ENCODE measurements around the gene MRTO4. TPM values are rescaled to one million over a fixed set of nuclear protein-coding genes. Genes with fewer than 3 reads are reported as not detected.
"Not testable (repeated sequence)": the region's sequence is repeated elsewhere in the genome, so short reads cannot be mapped to it uniquely, and the experiment has no call there.

MRTO4 gene
- total RNA-seq, 2 donors from 2014 or later = 11.8 to 21.3 TPM

DNA sequence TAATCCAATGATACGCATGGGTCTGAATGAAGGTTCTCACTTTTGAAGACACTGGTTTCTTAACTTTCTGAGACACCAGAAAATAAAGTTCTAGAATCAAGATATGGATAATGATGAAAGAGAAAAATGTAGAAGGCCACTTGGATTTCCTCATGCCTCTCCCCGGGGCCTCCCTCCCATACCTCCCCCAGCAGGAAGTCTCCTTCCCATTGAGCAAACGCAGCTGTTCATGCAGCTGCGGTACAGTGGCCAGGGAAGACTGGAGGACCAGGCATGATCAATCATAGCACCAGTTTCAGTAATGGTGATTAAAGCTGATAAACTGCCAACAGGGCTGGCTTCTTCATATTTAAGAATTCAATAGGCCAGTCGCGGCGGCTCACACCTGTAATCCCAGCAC lies 30.6 kb upstream of the MRTO4 start:
- intact Hi-C loops (cut with DNase I) = no loop called here
- ATAC-seq (peak; percentile 57 to 65), DNase-seq (peak; percentile 37)

DNA sequence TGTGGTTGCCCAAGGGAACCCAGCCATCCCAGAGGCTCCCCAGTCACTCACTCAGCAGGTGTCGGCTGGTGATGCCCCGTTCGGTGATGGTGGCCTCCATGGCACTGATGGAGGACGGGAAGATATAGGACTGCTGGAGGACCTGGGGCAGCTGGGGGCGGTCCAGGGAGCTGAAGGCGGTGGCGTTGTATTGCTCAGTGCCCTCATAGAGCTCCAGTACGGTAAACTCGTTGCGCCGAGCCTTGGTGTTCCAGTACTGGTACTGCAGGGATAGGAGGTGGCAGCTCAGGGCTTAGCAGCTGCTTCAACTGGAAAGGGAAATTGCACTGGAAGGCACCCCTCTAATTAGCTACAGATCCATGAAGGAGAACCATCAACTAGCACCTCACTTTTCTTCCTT lies 29.0 kb upstream of the MRTO4 start:
- intact Hi-C loops (cut with DNase I) = no loop called here
- no peak for DNase-seq
- ATAC-seq = no peak

DNA sequence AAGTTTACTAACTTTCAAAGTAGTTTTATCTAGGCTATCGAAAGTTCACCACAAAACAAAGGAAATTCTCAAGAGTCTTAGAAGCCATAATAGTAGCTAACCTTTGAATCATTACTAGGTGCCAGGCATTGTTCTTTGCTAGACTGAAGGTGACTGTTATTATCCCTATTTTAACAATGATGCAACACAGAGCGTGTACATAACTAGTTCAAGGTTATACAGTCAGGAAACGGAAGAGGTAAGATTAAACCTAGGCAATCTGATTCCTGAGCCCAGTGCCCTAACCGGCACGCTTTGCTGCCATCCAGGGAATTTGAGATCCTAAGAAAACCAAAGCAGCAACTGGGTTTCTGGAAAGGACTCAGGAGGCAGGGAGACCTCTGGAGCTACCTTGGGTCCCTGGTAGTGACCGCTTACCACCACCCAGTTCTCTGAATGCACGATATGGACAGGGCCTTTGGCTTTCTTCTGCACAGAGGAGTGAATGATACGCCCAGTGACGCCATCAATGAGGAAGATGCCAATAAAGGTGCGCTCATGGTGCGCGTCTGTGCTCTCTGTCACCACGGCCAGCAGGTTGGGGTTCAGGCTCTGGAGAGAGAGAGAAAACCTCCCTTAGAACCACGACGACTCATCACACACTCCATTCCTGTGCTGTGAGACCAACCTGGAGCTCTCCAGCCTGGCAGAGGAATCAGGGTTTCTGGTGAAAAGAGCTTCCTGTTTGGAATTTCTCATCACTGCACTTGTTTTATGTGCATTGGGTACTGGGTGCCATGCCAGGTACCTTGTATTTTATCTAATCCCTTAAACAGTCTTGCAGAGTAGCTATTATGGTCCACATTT lies 28.4 kb upstream of the MRTO4 start:
- ATAC-seq (no peak), DNase-seq (no peak)
- intact Hi-C loops (cut with DNase I) = no loop called here

DNA sequence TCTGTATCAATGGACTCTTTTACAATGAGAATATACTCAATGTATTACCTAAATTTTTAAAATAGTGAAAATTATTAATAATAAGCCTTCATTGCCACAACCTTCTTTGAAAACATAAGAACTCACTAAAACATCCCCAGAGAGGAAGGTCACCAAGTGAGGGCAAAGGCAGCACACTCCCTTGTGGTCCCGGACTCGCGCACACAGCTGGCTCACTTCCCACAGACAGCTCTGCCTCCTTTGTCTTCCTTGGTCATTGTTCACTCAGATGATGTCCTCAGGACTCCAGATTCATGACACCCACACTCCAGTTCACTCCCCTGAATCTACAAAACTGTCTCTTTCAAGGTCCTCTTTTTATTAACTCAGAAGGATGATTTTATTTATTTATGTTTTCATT lies 22.4 kb upstream of the MRTO4 start:
- DNase-seq (no peak), ATAC-seq (no peak)
- intact Hi-C loops (cut with DNase I) = no loop called here

- ATAC-seq = no peak
- intact Hi-C loops (cut with DNase I) = no loop called here
- no peak for DNase-seq
Observed at GRCh38 chr1:19229828-19230325, 21.7 kb upstream of the MRTO4 start.

- intact Hi-C loops (cut with DNase I); ATAC-seq; DNase-seq: not testable (repeated sequence)
Observed at GRCh38 chr1:19231736-19232523, 19.7 kb upstream of the MRTO4 start.

DNA sequence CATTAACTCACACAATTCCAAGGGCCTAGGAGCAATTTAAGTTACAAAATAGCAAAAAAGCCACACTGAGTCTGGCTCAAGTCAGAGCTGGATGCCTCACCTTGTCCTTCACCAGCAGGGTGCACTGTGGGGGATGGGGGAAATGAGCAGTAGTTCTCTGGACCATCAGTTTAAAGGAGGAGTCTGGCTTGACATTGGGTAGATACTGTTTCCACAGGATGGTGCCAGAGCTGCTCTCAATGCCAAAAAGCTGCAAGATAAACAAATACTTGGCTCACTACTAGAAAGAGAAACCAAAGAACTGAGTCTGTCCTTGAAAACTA lies 19.1 kb upstream of the MRTO4 start:
- peak; percentile 81 to 89 for ATAC-seq
- DNase-seq = peak; percentile 45
- intact Hi-C loops (cut with DNase I) = no loop called here

- intact Hi-C loops (cut with DNase I) = no loop called here
- no peak for ATAC-seq
- DNase-seq = no peak
Observed at GRCh38 chr1:19234224-19234623, 17.4 kb upstream of the MRTO4 start.

DNA sequence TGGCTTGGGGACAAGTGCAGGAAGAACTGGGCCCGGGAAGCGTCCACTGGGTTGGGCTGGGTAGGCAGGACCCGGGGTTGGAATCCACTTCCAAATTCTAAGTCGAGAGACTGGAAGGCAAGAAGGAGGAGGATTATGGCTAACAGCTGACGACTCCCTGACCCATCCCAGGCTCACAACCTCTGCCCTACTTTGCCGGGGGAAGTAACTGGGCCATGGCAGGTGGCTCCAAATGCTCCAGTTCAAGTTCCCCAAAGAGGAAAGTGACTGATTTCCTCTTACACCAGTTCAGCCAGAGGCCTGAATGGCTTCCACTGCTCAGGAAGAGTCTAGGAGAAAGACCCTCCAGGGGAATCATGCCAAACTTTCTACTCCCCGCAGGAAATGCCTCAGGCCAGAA lies 11.7 kb upstream of the MRTO4 start:
- ATAC-seq (peak in 1 of 2 donors; percentile 31), DNase-seq (no peak)
- intact Hi-C loops (cut with DNase I) = loop anchor here in 1 of 2 donors (2.0 kb wide), 1 partner anchor 61 kb away; no protein-coding TSS in a partner anchor

DNA sequence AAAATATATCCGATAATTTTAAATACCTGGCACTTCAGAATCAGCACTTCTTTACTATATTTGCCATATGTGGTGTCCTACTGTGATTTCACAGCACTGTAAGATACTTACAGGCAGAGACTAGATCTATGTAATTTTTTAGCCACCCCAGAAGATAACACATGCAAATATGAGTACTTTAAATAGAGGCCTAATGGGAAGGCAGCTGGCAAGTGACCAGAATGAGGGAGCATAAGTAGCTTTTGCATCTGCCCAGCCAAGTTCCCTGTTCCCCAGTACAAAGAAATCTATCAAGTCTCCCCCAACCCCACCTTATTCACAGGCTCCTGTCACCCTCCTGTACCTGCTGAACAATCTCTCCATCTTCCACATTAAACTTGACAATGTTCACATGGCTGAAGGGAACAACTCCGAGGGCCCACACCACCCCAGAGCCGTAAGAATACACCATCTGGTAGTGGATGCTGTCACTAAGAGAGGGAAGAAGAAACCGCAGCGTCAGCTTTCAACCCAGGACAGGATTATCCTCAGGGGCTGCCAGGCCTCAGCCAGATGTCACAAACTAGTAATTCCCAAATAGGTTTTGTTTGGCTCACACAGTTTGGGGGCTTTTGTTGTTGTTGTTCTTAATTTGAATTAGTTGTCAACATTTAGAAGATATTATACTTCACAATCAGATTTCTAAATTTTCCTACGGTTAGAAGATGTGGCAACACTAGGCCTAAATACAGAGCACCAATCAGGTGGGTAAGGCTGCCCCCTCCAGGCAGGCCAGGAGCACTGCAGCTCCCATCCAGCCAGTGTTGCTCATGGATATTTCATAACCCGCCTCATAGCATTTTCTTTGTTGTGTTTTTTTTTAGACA lies 10.7 kb upstream of the MRTO4 start:
- DNase-seq (peak; percentile 58), ATAC-seq (peak; percentile 86 to 92)
- intact Hi-C loops (cut with DNase I) = loop anchor here in 1 of 2 donors (2.0 kb wide), 1 partner anchor 62 kb away; no protein-coding TSS in a partner anchor

- intact Hi-C loops (cut with DNase I) = loop anchor here in 1 of 2 donors (10.0 kb wide), 1 partner anchor 404 kb away; no protein-coding TSS in a partner anchor
- ATAC-seq (no peak), DNase-seq (no peak)
Observed at GRCh38 chr1:19250629-19251304, 838 bp upstream of the MRTO4 start.

DNA sequence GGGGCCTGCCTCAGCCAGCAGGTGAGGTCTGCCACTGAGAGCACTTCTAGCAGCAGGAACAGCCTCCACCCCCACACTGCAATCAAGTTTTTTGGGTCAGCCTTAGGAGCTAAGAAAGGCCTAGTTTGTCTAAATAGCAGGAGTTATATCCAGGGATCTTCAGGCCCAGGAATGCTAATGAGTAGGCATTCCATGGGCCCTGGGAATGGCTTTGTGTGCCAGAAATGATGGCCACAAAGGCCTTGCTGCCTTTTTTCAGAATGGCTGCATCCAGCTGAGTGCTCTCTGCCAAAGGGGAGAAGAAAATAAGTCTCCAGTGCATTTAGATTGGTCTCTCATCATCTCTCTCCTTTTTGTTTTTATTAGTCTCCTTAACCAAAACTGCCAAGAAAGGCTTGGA lies 2.8 kb downstream of the MRTO4 start:
- intact Hi-C loops (cut with DNase I) = loop anchor here in 1 of 2 donors (10.0 kb wide), 1 partner anchor 400 kb away; no protein-coding TSS in a partner anchor
- ATAC-seq (no peak), DNase-seq (no peak)

GRCh38 chr1:19255288-19255687 lies 3.7 kb downstream of the MRTO4 start:
- ATAC-seq (no peak), DNase-seq (no peak)
- intact Hi-C loops (cut with DNase I) = loop anchor here in 1 of 2 donors (10.0 kb wide), 1 partner anchor 400 kb away; no protein-coding TSS in a partner anchor

- intact Hi-C loops (cut with DNase I) = loop anchor here in 1 of 2 donors (10.0 kb wide), 1 partner anchor 398 kb away; no protein-coding TSS in a partner anchor
- not testable (repeated sequence) for ATAC-seq, DNase-seq
Observed at GRCh38 chr1:19256301-19256700, 4.7 kb downstream of the MRTO4 start.

- intact Hi-C loops (cut with DNase I) = loop anchor here in 1 of 2 donors (10.0 kb wide), 1 partner anchor 397 kb away; no protein-coding TSS in a partner anchor
- ATAC-seq (peak in 1 of 2 donors; percentile 15), DNase-seq (no peak)
Observed at GRCh38 chr1:19257178-19257914, 5.7 kb downstream of the MRTO4 start.

- ATAC-seq (no peak), DNase-seq (no peak)
- intact Hi-C loops (cut with DNase I) = loop anchor here in 1 of 2 donors (10.0 kb wide), 1 partner anchor 396 kb away; no protein-coding TSS in a partner anchor
Observed at GRCh38 chr1:19258353-19258752, 6.7 kb downstream of the MRTO4 start.
